GM12873 (cell line): ENCODE results near the gene MFSD12.

Experiments
- CTCF ChIP-seq: IDR thresholded peaks from 2 replicates; pipeline ENCODE4 v1.5.1; 2012; ENCODE audit warnings: low read depth, mild to moderate bottlenecking, moderate library complexity, low read length, control low read depth; ENCODE audit not compliant: insufficient read depth; ENCODE audit errors: missing control alignments

The MFSD12 gene

GRCh38 chr19:3555653-3556422, 1.5 kb downstream of the MFSD12 start:
- no peak for TF ChIP-seq CTCF

- TF ChIP-seq CTCF: no peak
Observed at GRCh38 chr19:3554254-3555083, 2.9 kb downstream of the MFSD12 start.

- TF ChIP-seq CTCF: no peak
Observed at GRCh38 chr19:3551792-3552095, 5.6 kb downstream of the MFSD12 start.

GRCh38 chr19:3550947-3551791, 6.2 kb downstream of the MFSD12 start:
- TF ChIP-seq CTCF: no peak

GRCh38 chr19:3549816-3550215, 7.6 kb downstream of the MFSD12 start:
- no peak for TF ChIP-seq CTCF

- TF ChIP-seq CTCF: no peak
Observed at GRCh38 chr19:3548606-3549005, 8.8 kb downstream of the MFSD12 start.
